ENCODE data around the gene SRPK1.

Gene SRPK1

GRCh38 chr6:35905841-35906498 lies 14.9 kb downstream of the SRPK1 start:
- FAIRE-seq (no peak), DNase-seq (ENCODE audit: extremely low spot score, insufficient read length, low read depth) (no peak)

GRCh38 chr6:35905141-35905785 lies 15.6 kb downstream of the SRPK1 start:
- DNase-seq (ENCODE audit: extremely low spot score, insufficient read length, low read depth) (no peak), FAIRE-seq (no peak)

GRCh38 chr6:35903679-35904078 lies 17.2 kb downstream of the SRPK1 start:
- no peak for DNase-seq (ENCODE audit: extremely low spot score, insufficient read length, low read depth)
- FAIRE-seq: no peak

- no peak for DNase-seq (ENCODE audit: extremely low spot score, insufficient read length, low read depth)
- no peak for FAIRE-seq
These were observed 20.4 kb downstream of the SRPK1 start for GRCh38 chr6:35900448-35900847.

GRCh38 chr6:35898003-35898402 lies 22.9 kb downstream of the SRPK1 start:
- no peak for FAIRE-seq
- DNase-seq (ENCODE audit: extremely low spot score, insufficient read length, low read depth): no peak

GRCh38 chr6:35897486-35897885 lies 23.4 kb downstream of the SRPK1 start:
- DNase-seq (ENCODE audit: extremely low spot score, insufficient read length, low read depth) (no peak), FAIRE-seq (no peak)

- no peak for FAIRE-seq
These were observed 23.9 kb downstream of the SRPK1 start for GRCh38 chr6:35897036-35897435.

GRCh38 chr6:35896228-35896627 lies 24.7 kb downstream of the SRPK1 start:
- DNase-seq (ENCODE audit: extremely low spot score, insufficient read length, low read depth): no peak
- no peak for FAIRE-seq

More at GRCh38 chr6:35897036-35897435, 23.9 kb downstream of the SRPK1 start:
- DNase-seq (ENCODE audit: extremely low spot score, insufficient read length, low read depth): no peak

- FAIRE-seq (no peak), DNase-seq (ENCODE audit: extremely low spot score, insufficient read length, low read depth) (no peak)
These were observed 25.3 kb downstream of the SRPK1 start for GRCh38 chr6:35895560-35895959.

- DNase-seq (ENCODE audit: extremely low spot score, insufficient read length, low read depth) (no peak), FAIRE-seq (no peak)
These were observed 26.1 kb downstream of the SRPK1 start for GRCh38 chr6:35894776-35895175.

- DNase-seq (ENCODE audit: extremely low spot score, insufficient read length, low read depth) (no peak), FAIRE-seq (no peak)
These were observed 27.7 kb downstream of the SRPK1 start for GRCh38 chr6:35893246-35893645.

GRCh38 chr6:35892482-35892881 lies 28.4 kb downstream of the SRPK1 start:
- peak; percentile 96 for FAIRE-seq
- DNase-seq (ENCODE audit: extremely low spot score, insufficient read length, low read depth): no peak

GRCh38 chr6:35879151-35879550 lies 41.7 kb downstream of the SRPK1 start:
- FAIRE-seq: no peak
- DNase-seq (ENCODE audit: extremely low spot score, insufficient read length, low read depth): no peak

GRCh38 chr6:35876902-35877301 lies 44.0 kb downstream of the SRPK1 start:
- DNase-seq (ENCODE audit: extremely low spot score, insufficient read length, low read depth): no peak
- FAIRE-seq: no peak

- DNase-seq (ENCODE audit: extremely low spot score, insufficient read length, low read depth) (no peak), FAIRE-seq (no peak)
These were observed 46.2 kb downstream of the SRPK1 start for GRCh38 chr6:35874730-35875129.

- FAIRE-seq (no peak), DNase-seq (ENCODE audit: extremely low spot score, insufficient read length, low read depth) (no peak)
These were observed 61.5 kb downstream of the SRPK1 start for GRCh38 chr6:35859367-35859766.

- DNase-seq (ENCODE audit: extremely low spot score, insufficient read length, low read depth): no peak
- no peak for FAIRE-seq
These were observed 63.0 kb downstream of the SRPK1 start for GRCh38 chr6:35857853-35858252.

GRCh38 chr6:35856250-35856649 lies 64.6 kb downstream of the SRPK1 start:
- DNase-seq (ENCODE audit: extremely low spot score, insufficient read length, low read depth) (no peak), FAIRE-seq (no peak)

- DNase-seq (ENCODE audit: extremely low spot score, insufficient read length, low read depth) (no peak), FAIRE-seq (no peak)
These were observed 67.9 kb downstream of the SRPK1 start for GRCh38 chr6:35852994-35853393.

- FAIRE-seq (no peak), DNase-seq (ENCODE audit: extremely low spot score, insufficient read length, low read depth) (no peak)
These were observed 70.7 kb downstream of the SRPK1 start for GRCh38 chr6:35850208-35850607.

- FAIRE-seq (no peak), DNase-seq (ENCODE audit: extremely low spot score, insufficient read length, low read depth) (no peak)
These were observed 76.6 kb downstream of the SRPK1 start for GRCh38 chr6:35844290-35844689.

- FAIRE-seq (no peak), DNase-seq (ENCODE audit: extremely low spot score, insufficient read length, low read depth) (no peak)
These were observed 78.5 kb downstream of the SRPK1 start for GRCh38 chr6:35842381-35842780.

Data from GM18507 (cell line).